ENCODE data around the gene GIPC3.
"Not testable (repeated sequence)": the region's sequence is repeated elsewhere in the genome, so short reads cannot be mapped to it uniquely, and the experiment has no call there.

Gene GIPC3

DNA sequence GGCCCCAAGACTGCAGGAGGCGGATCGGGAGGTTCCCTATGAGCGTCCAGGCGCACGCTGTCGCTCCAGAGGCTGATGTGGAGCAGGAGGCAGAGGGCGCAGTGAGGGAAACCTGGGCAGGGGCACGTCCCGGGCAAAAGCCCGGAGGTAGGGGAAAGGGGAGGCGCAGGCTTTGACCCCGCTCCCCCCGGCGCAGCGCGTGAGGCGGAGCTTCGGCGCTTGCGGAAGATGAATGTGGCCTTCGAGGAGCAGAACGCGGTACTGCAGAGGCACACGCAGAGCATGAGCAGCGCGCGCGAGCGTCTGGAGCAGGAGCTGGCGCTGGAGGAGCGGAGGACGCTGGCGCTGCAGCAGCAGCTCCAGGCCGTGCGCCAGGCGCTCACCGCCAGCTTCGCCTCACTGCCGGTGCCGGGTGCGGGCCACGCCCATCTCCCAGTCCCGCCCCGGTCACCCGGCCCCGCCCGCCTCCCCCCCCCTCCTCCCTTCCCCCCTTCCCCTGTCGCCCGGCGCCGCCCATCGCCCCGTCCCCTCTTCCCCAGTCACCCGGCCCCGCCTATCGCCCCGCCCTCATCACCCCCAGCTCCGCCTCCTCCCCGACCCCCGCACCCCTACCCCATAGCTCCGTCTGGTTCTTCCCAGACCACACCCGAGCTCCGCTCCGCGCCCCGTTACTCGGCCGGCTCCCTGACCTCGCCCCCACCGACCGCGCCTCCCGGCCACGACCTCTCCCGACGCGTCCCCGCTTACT lies 8.4 kb upstream of the GIPC3 start:
- no peak for DNase-seq

GRCh38 chr19:3577723-3578344 lies 7.4 kb upstream of the GIPC3 start:
- no peak for DNase-seq

DNA sequence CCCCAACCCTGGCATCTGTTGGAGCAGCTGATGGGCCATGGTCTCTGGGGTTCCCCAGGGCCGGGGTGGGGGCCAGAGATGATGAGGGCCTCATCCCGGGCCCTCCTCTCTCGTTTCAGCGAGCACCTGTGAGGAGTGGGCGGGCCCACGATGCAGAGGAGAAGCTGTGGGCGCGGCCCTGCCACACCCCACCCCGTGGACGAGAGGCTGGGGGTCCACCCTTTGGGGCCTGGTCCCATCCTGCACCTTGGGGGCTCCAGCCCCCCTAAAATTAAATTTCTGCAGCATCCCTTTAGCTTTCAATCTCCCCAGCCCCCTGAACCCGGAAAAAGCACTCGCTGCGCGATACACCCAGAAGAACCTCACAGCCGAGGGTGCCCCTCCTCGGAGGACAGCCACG lies 6.9 kb upstream of the GIPC3 start:
- no peak for DNase-seq

GRCh38 chr19:3580156-3580934 lies 4.9 kb upstream of the GIPC3 start:
- DNase-seq: no peak

DNA sequence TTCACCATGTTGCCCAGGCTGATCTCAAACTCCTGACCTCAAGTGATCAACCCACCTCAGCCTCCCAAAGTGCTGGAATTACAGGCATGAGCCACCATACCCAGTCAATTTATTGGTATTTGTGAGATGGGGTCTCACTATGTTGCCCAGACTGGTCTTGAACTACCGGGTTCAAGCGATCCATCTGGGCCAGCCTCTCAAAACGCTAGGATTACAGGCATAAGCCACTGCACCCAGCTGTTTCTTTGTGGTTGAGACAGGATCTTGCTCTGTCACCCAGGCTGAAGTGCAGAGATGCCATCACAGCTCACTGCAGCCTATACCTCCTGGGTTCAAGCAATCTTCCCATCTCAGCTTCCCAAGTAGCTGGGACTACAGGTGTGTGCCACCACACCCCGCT lies 3.5 kb upstream of the GIPC3 start:
- not testable (repeated sequence) for DNase-seq

- not testable (repeated sequence) for DNase-seq
Measured at GRCh38 chr19:3584036-3584802, 1.1 kb upstream of the GIPC3 start.

GRCh38 chr19:3586127-3586626 lies 899 bp downstream of the GIPC3 start:
- no peak for DNase-seq

GRCh38 chr19:3586707-3587346 lies 1.5 kb downstream of the GIPC3 start:
- no peak for DNase-seq

DNA sequence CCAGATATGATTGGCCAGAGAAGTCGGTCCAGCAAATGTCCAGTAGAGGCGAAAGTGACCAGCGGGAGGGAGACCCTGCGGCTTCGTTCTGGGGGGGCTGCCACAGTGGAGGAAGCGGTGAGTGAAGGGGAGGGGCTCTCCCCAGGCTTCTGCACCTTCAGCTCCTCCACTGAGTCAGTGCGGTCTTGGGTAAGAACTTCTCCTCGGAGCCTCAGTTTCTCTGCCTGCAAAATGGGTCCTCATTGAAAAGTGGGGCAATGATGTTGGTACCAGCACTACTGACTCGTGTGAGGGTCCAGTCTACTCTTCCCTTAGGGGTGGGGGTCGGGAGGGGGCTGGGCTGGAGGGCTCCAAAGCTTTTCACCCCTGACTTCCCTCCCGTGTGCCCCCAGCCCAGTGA lies 4.2 kb downstream of the GIPC3 start:
- DNase-seq: no peak

GRCh38 chr19:3589949-3590348 lies 4.7 kb downstream of the GIPC3 start:
- no peak for DNase-seq

DNA sequence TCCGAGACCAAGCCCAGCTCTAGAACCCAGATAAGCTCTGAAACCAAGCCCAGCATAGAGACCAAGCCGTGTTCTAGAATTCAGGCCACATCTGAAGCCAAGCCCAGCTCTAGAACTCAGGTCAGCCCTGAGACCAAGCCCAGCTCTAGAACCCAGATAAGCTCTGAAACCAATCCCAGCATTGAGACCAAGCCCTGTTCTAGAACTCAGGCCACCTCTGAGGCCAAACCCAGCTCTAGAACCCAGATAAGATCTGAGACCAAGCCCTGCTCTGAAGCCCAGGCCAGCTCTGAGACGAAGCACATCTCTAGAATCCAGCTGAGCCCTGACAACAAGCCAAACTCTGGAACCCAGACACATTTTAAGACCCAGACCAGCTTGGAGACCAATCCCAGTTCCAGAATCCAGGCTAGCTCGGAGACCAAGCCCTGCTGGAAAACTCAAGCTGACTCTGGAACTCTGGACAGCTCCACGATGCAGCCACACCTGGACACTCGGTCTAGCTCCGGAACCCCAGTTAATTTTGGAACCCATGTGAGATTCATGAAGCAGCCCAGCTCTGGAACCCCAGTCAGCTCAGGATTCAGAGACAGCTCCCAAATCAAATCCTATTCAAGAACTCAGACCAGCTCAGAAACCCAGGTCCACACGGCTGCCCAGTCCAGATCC lies 5.8 kb downstream of the GIPC3 start:
- DNase-seq: no peak

DNA sequence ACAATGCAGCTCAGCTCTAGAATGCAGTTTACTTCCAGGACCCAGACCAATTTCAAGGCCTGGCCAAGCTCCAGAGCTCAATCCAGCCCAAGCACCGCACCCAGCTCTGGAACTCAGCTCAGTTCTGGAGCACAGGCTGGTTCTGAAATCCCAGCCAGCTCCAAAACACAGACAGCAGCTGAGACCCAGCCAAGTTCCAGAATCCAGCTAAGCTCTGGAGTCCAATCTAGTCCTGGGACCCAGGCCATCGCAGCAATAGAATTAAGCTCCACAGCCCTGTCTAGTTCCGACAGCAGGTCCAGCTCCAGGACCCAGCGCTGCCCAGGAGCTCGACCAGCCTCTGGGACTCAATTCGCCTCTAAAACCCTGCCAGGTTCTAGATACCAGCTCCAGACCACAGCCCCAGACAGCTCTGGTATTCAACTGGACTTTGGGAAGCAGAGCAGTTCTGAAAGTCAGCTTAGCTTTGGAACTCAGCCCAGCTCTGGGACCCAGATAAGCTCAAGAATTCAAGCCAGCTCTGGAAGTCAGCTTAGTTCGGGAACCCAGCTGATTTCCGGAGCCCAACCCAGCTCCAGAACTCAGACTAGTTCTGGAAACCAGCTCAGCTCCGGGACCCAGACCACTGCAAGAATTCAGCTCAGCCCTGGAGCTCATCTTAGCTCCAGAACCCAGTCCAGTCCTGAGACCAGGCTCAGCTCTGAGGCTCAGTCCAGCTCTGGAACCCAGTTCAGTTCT lies 6.8 kb downstream of the GIPC3 start:
- DNase-seq: no peak

- no peak for DNase-seq
Measured at GRCh38 chr19:3593156-3593555, 7.9 kb downstream of the GIPC3 start.

GRCh38 chr19:3595521-3596061 lies 10.3 kb downstream of the GIPC3 start:
- DNase-seq: no peak

DNA sequence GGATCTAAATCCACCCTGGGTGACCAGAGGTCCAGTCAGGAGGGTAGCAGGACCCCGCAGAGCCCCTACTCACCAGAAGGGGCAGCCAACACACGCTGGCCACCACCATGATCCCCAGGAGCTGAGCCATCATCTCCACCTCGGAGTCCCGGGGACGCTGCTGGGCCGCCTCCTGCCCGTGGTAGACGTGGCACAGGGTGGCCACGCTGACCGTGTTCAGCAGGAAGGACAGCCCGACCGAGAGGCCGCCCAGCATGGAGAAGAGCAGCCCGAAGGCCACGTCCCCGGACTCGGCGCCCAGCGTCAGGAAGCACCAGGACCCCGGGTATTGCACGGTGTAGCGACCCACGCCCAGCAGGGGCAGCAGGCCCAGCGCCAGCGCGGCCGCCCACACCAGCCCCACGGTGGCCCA lies 14.5 kb downstream of the GIPC3 start:
- DNase-seq: no peak

DNA sequence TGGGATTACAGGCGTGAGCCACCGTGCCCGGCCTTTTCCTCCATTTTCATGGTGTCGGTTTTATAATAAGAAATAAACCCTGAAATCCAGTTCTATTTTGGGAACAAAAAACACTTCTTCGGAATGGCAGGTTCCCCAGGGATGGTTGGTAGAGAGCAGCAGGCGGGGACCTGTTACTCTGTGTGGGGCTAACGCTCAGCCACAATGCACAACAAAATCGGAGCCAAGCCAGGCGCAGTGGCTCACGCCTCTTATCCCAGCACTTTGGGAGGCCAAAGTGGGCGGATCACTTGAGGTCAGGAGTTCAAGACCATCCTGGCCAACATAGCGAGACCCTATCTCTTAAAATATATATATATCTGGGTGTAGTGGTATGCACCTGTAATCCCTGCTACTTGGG lies 15.7 kb downstream of the GIPC3 start:
- no peak for DNase-seq

DNA sequence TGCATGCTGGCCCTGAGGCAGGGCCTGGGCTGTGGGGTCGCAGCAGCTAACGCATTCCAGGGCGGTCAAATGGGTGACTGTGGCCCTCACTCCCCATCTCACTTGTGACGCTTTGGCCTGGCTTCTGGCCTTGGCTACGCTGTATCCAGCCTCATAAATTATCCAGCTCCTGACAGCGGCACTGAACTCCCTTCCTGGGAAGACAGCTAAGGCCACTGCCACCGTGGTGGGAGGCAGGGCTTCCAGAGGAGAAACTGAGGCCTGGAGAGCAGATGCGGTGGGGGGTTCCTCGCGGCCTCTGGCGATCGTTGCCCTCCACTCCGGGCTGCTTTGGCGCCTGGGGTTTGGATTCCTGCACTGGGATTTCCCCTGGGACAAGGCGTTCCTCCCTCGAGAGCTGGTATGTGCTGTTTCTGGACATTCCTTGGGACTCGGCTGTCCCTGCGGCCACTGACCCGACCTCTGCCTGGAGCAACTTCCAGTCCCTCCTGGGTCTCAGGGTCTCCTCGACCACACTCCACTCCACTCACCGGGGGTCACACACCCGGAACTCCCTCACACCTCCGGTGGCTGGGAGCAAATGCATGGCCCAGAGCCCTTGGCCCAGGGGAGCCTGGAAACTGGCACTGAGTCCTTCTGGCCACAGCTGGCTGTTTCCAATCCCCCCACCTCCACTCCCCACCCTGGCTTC lies 18.0 kb downstream of the GIPC3 start:
- no peak for DNase-seq

DNA sequence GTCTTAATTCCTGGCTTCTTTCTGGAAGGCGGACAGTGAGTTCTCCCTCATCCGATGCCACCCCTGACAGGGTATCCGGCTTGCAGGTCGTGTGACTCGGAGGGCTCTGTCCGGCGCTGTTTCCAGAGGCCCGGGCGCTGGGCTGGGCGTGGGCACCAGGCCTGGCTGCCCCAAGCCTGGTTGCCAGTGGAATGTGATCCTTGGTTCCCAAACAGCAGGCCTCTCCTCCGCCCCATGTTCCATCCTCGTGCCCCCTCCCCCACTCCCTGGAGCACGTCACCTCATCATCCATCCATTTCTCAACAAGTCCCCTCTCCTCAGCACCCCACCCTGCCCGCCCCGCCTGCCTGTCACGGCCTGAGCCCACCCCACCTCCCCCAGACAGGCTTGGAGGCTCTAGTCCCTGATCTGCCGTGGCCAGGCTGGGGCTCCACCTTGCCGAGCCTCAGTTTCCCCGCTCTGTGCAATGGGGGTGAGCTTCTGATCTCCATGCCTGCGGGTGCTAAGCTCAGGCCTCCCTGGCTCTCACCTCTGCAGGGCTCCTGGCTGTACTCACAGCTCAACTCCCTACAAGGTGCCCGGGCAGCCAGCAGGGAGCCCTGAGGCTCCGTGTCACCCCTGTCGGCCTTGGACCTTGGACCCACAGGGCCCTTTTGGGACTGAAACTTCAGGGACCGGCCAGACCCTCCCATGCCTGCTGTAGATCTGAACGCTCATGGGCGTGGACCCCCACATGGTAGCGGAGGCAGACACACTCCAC lies 19.1 kb downstream of the GIPC3 start:
- no peak for DNase-seq

GRCh38 chr19:3604987-3605343 lies 19.7 kb downstream of the GIPC3 start:
- no peak for DNase-seq

DNA sequence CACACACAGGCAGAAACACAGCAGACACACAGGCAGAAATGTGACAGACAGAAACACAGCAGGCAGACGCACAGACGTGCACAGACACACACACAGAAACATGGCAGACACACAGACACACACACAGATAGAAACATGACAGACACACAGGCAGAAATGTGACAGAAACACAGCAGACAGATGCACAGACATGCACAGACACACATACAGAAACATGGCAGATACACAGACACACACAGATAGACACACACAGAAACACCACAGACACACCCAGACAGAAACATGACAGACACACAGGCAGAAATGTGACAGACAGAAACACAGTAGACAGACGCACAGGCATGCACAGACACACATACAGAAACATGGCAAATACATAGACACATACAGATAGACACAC lies 20.1 kb downstream of the GIPC3 start:
- DNase-seq: no peak

Measured in SHP77 (cell line).